ENCODE results near the gene PHF20. TPM values are rescaled to one million over a fixed set of nuclear protein-coding genes. Genes with fewer than 3 reads are reported as not detected.

The PHF20 gene
- total RNA-seq, 6 experiments from 2014 or later, result 31.5 to 40.9 (median 36.2) TPM

GRCh38 chr20:35831029-35831428 is 59.2 kb downstream of the PHF20 start:
- Mint-ChIP-seq H3K9me3 (peaks cover 9% of the 10 kb centered on the region), H3K36me3 (ENCODE audit: low read depth) (peaks cover 25% of the 10 kb centered on the region), H3K4me1 (ENCODE audit: low read depth) (peaks cover 34% of the 10 kb centered on the region), H3K27ac (no peak overlapping the region), H3K4me3 (no peak overlapping the region), H3K27me3 (ENCODE audit: insufficient read depth) (no peaks in the 10 kb centered on the region; the same call in none of the 2 replicates)
- no peak for DNase-seq
- no peak for TF ChIP-seq CTCF (IDR thresholded peaks at IDR 0.05)

GRCh38 chr20:35831971-35832370 is 60.2 kb downstream of the PHF20 start:
- Mint-ChIP-seq H3K4me3 (no peak overlapping the region), H3K36me3 (ENCODE audit: low read depth) (peaks cover 25% of the 10 kb centered on the region), H3K4me1 (ENCODE audit: low read depth) (peaks cover 34% of the 10 kb centered on the region), H3K9me3 (peaks cover 9% of the 10 kb centered on the region), H3K27ac (no peak overlapping the region), H3K27me3 (ENCODE audit: insufficient read depth) (no peaks in the 10 kb centered on the region; the same call in none of the 2 replicates)
- TF ChIP-seq CTCF (IDR thresholded peaks at IDR 0.05), result no peak
- DNase-seq, result no peak

- H3K27ac Mint-ChIP-seq, result no peak overlapping the region
- no peak for TF ChIP-seq CTCF (IDR thresholded peaks at IDR 0.05)
- DNase-seq, result no peak
- peaks cover 9% of the 10 kb centered on the region for H3K9me3 Mint-ChIP-seq
- H3K36me3 Mint-ChIP-seq (ENCODE audit: low read depth), result peaks cover 25% of the 10 kb centered on the region
- peaks cover 44% of the 10 kb centered on the region for H3K4me1 Mint-ChIP-seq (ENCODE audit: low read depth)
- no peak overlapping the region for H3K4me3 Mint-ChIP-seq
- no peaks in the 10 kb centered on the region; the same call in 1 of the 2 replicates for H3K27me3 Mint-ChIP-seq (ENCODE audit: insufficient read depth)
Observed at GRCh38 chr20:35833241-35833640, 61.4 kb downstream of the PHF20 start.

GRCh38 chr20:35837577-35838195 is 65.9 kb downstream of the PHF20 start:
- DNase-seq, result no peak
- H3K4me1 Mint-ChIP-seq (ENCODE audit: low read depth), result peaks cover 22% of the 10 kb centered on the region

GRCh38 chr20:35838205-35838604 is 66.4 kb downstream of the PHF20 start:
- peaks cover 29% of the 10 kb centered on the region for H3K36me3 Mint-ChIP-seq (ENCODE audit: low read depth)
- DNase-seq, result no peak
- no peak overlapping the region for H3K27ac Mint-ChIP-seq
- H3K9me3 Mint-ChIP-seq, result peaks cover 21% of the 10 kb centered on the region
- no peak overlapping the region for H3K4me3 Mint-ChIP-seq
- no peak for TF ChIP-seq CTCF (IDR thresholded peaks at IDR 0.05)
- no peaks in the 10 kb centered on the region; the same call in 1 of the 2 replicates for H3K27me3 Mint-ChIP-seq (ENCODE audit: insufficient read depth)
- peaks cover 20% of the 10 kb centered on the region for H3K4me1 Mint-ChIP-seq (ENCODE audit: low read depth)

More at GRCh38 chr20:35837577-35838195, 65.9 kb downstream of the PHF20 start:
- Mint-ChIP-seq H3K27ac (no peak overlapping the region; the same call in 1 of the 2 replicates), H3K9me3 (peaks cover 16% of the 10 kb centered on the region), H3K4me3 (no peak overlapping the region), H3K36me3 (ENCODE audit: low read depth) (peaks cover 26% of the 10 kb centered on the region), H3K27me3 (ENCODE audit: insufficient read depth) (no peaks in the 10 kb centered on the region; the same call in 1 of the 2 replicates)
- TF ChIP-seq CTCF (IDR thresholded peaks at IDR 0.05), result no peak
